Vagina (tissue), 2 donors: ENCODE results near the gene PRKCB.

Experiments used
- POLR2A ChIP-seq, 2 donors: fragments of 450-650 bp; IDR thresholded peaks; one replicate each; pipeline ENCODE4 v1.6.1; 2017; ENCODE audit warnings: antibody characterized with exemption in 2 of 2, mild to moderate bottlenecking in 2 of 2, moderate library complexity in 2 of 2
- POLR2AphosphoS5 ChIP-seq, 2 donors: sonication (generic); formaldehyde crosslinking; IDR thresholded peaks; one replicate each; pipeline ENCODE4 v1.9.0; 2017; ENCODE audit warnings: antibody characterized with exemption in 2 of 2, mild to moderate bottlenecking in 2 of 2, low read depth in 1 of 2; ENCODE audit not compliant: insufficient read depth in 1 of 2

GRCh38 chr16:23929237-23929636 lies 93.5 kb downstream of the PRKCB start:
- TF ChIP-seq POLR2AphosphoS5 (IDR thresholded peaks at IDR 0.05; ENCODE audit: insufficient read depth in 1 of 2, low read depth in 1 of 2) (no peak), POLR2A (IDR thresholded peaks at IDR 0.05) (no peak)
